ENCODE results near the gene PRKCA.

Gene PRKCA

GRCh38 chr17:66684731-66685130 lies 382.3 kb downstream of the PRKCA start:
- Histone ChIP-seq H3K4me3 (ENCODE audit: insufficient read length, low read depth) (no peak overlapping the region), H3K36me3 (ENCODE audit: insufficient read depth, insufficient read length, low read length) (peaks cover 10% of the 10 kb centered on the region), H3K27me3 (ENCODE audit: insufficient read depth, insufficient read length) (no peaks in the 10 kb centered on the region), H3K4me1 (ENCODE audit: insufficient read depth, insufficient read length) (peaks cover 3% of the 10 kb centered on the region), H3K9ac (ENCODE audit: insufficient read length, low read depth) (no peak overlapping the region), H3K9me3 (ENCODE audit: insufficient read depth, low read length) (no peaks in the 10 kb centered on the region)
- DNase-seq (ENCODE audit: low read depth, low spot score), result no peak
- TF ChIP-seq YY1 (IDR thresholded peaks at IDR 0.05; ENCODE audit: insufficient read depth, insufficient read length) (no peak), SUZ12 (IDR thresholded peaks at IDR 0.05; ENCODE audit: extremely low read depth, insufficient read depth, insufficient read length) (no peak), ZNF274 (IDR thresholded peaks at IDR 0.05; ENCODE audit: low read depth, low read length) (no peak)

DNA sequence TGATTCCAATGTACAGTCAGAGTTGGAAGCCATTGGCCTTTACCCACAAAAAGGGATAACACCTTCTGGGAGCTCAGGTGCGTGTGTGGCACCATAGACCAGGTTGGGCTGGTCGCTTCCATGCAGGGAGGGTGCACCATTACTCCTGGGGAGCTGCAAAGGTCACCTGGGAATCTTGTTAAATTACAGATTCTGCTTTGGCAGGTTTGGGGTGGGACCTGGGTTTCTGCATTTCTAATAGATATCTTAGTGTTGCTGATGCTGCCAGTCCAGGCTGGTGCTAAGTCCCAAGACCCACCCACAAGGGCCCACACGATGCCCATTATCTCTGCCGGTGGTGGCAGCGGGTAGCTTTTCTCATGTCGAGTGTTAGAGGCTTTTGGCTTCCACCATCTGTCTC lies 384.2 kb downstream of the PRKCA start:
- peaks cover 1% of the 10 kb centered on the region for H3K4me1 ChIP-seq (ENCODE audit: insufficient read depth, insufficient read length)
- TF ChIP-seq SUZ12 (IDR thresholded peaks at IDR 0.05; ENCODE audit: extremely low read depth, insufficient read depth, insufficient read length), result no peak

GRCh38 chr17:66687570-66688284 lies 385.3 kb downstream of the PRKCA start:
- DNase-seq (ENCODE audit: low read depth, low spot score), result no peak
- TF ChIP-seq ZNF274 (IDR thresholded peaks at IDR 0.05; ENCODE audit: low read depth, low read length) (no peak), YY1 (IDR thresholded peaks at IDR 0.05; ENCODE audit: insufficient read depth, insufficient read length) (no peak), SUZ12 (IDR thresholded peaks at IDR 0.05; ENCODE audit: extremely low read depth, insufficient read depth, insufficient read length) (no peak)
- Histone ChIP-seq H3K9me3 (ENCODE audit: insufficient read depth, low read length) (no peaks in the 10 kb centered on the region), H3K4me1 (ENCODE audit: insufficient read depth, insufficient read length) (peaks cover 2% of the 10 kb centered on the region), H3K36me3 (ENCODE audit: insufficient read depth, insufficient read length, low read length) (peaks cover 17% of the 10 kb centered on the region), H3K9ac (ENCODE audit: insufficient read length, low read depth) (no peak overlapping the region), H3K27me3 (ENCODE audit: insufficient read depth, insufficient read length) (no peaks in the 10 kb centered on the region), H3K4me3 (ENCODE audit: insufficient read length, low read depth) (no peak overlapping the region)

More for the DNA sequence above, 384.2 kb downstream of the PRKCA start:
- H3K4me3 ChIP-seq (ENCODE audit: insufficient read length, low read depth), result no peak overlapping the region
- no peak for DNase-seq (ENCODE audit: low read depth, low spot score)
- no peaks in the 10 kb centered on the region for H3K27me3 ChIP-seq (ENCODE audit: insufficient read depth, insufficient read length)
- no peak overlapping the region for H3K9ac ChIP-seq (ENCODE audit: insufficient read length, low read depth)
- peaks cover 13% of the 10 kb centered on the region for H3K36me3 ChIP-seq (ENCODE audit: insufficient read depth, insufficient read length, low read length)
- H3K9me3 ChIP-seq (ENCODE audit: insufficient read depth, low read length), result no peaks in the 10 kb centered on the region

DNA sequence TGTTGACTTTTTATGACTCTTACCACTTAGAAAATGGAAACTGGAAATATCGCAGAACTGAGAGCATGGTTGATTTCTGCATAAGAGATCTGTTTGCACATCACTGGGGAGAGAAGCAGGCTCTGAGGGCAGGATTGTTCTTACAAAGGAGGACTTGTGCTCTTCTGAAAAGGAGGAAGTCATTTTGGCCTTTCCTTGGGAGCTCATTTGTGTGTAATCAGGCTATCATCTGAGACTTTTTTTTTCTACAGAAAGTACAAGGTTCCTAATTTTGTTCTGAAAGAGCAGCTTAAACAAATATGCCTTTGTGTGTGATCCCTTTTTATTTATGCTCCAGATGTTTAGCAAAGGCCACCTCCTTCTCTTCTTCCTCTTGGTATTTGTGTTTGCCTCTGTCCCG lies 386.8 kb downstream of the PRKCA start:
- Histone ChIP-seq H3K9ac (ENCODE audit: insufficient read length, low read depth) (no peak overlapping the region), H3K4me3 (ENCODE audit: insufficient read length, low read depth) (no peak overlapping the region), H3K4me1 (ENCODE audit: insufficient read depth, insufficient read length) (peaks cover 2% of the 10 kb centered on the region), H3K36me3 (ENCODE audit: insufficient read depth, insufficient read length, low read length) (peaks cover 17% of the 10 kb centered on the region), H3K9me3 (ENCODE audit: insufficient read depth, low read length) (no peaks in the 10 kb centered on the region), H3K27me3 (ENCODE audit: insufficient read depth, insufficient read length) (no peaks in the 10 kb centered on the region)
- no peak for DNase-seq (ENCODE audit: low read depth, low spot score)
- TF ChIP-seq SUZ12 (IDR thresholded peaks at IDR 0.05; ENCODE audit: extremely low read depth, insufficient read depth, insufficient read length) (no peak), ZNF274 (IDR thresholded peaks at IDR 0.05; ENCODE audit: low read depth, low read length) (no peak), YY1 (IDR thresholded peaks at IDR 0.05; ENCODE audit: insufficient read depth, insufficient read length) (no peak)

DNA sequence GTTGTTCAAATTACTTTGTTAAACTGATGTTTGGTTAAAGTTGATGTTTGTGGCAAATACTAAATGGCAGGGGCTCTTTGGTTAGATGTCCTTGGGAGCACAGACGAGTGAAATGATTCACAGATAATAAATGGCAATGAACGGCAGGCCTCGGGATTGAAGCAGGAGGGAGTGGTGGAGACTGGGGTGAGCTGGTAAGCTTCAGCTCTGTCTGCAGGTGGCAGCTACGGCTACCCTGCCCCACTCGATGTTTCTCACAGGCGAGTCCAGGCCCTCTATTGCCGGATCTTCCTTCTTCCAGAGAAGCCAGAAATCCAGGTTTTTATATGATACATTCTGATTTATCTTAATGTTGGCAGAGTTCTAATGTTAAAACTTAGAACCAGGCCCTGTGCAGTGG lies 387.8 kb downstream of the PRKCA start:
- peaks cover 2% of the 10 kb centered on the region for H3K4me1 ChIP-seq (ENCODE audit: insufficient read depth, insufficient read length)
- H3K36me3 ChIP-seq (ENCODE audit: insufficient read depth, insufficient read length, low read length), result peaks cover 17% of the 10 kb centered on the region
- H3K9me3 ChIP-seq (ENCODE audit: insufficient read depth, low read length), result no peaks in the 10 kb centered on the region
- no peaks in the 10 kb centered on the region for H3K27me3 ChIP-seq (ENCODE audit: insufficient read depth, insufficient read length)
- DNase-seq (ENCODE audit: low read depth, low spot score), result no peak
- no peak for TF ChIP-seq ZNF274 (IDR thresholded peaks at IDR 0.05; ENCODE audit: low read depth, low read length)
- TF ChIP-seq SUZ12 (IDR thresholded peaks at IDR 0.05; ENCODE audit: extremely low read depth, insufficient read depth, insufficient read length), result no peak
- no peak for TF ChIP-seq YY1 (IDR thresholded peaks at IDR 0.05; ENCODE audit: insufficient read depth, insufficient read length)
- H3K4me3 ChIP-seq (ENCODE audit: insufficient read length, low read depth), result no peak overlapping the region
- no peak overlapping the region for H3K9ac ChIP-seq (ENCODE audit: insufficient read length, low read depth)

- no peak overlapping the region for H3K4me3 ChIP-seq (ENCODE audit: insufficient read length, low read depth)
- H3K4me1 ChIP-seq (ENCODE audit: insufficient read depth, insufficient read length), result peaks cover 2% of the 10 kb centered on the region
- TF ChIP-seq ZNF274 (IDR thresholded peaks at IDR 0.05; ENCODE audit: low read depth, low read length), result no peak
- no peak for TF ChIP-seq SUZ12 (IDR thresholded peaks at IDR 0.05; ENCODE audit: extremely low read depth, insufficient read depth, insufficient read length)
- no peak for TF ChIP-seq YY1 (IDR thresholded peaks at IDR 0.05; ENCODE audit: insufficient read depth, insufficient read length)
- H3K9ac ChIP-seq (ENCODE audit: insufficient read length, low read depth), result no peak overlapping the region
- no peaks in the 10 kb centered on the region for H3K27me3 ChIP-seq (ENCODE audit: insufficient read depth, insufficient read length)
- peaks cover 17% of the 10 kb centered on the region for H3K36me3 ChIP-seq (ENCODE audit: insufficient read depth, insufficient read length, low read length)
- no peak for DNase-seq (ENCODE audit: low read depth, low spot score)
- no peaks in the 10 kb centered on the region for H3K9me3 ChIP-seq (ENCODE audit: insufficient read depth, low read length)
Observed at GRCh38 chr17:66691644-66692420, 389.4 kb downstream of the PRKCA start.

GRCh38 chr17:66692421-66692690 lies 389.9 kb downstream of the PRKCA start:
- H3K27me3 ChIP-seq (ENCODE audit: insufficient read depth, insufficient read length), result no peaks in the 10 kb centered on the region
- no peaks in the 10 kb centered on the region for H3K9me3 ChIP-seq (ENCODE audit: insufficient read depth, low read length)
- peaks cover 17% of the 10 kb centered on the region for H3K36me3 ChIP-seq (ENCODE audit: insufficient read depth, insufficient read length, low read length)
- TF ChIP-seq ZNF274 (IDR thresholded peaks at IDR 0.05; ENCODE audit: low read depth, low read length), result no peak
- no peak for TF ChIP-seq YY1 (IDR thresholded peaks at IDR 0.05; ENCODE audit: insufficient read depth, insufficient read length)
- TF ChIP-seq SUZ12 (IDR thresholded peaks at IDR 0.05; ENCODE audit: extremely low read depth, insufficient read depth, insufficient read length), result no peak
- H3K4me1 ChIP-seq (ENCODE audit: insufficient read depth, insufficient read length), result peaks cover 2% of the 10 kb centered on the region
- H3K9ac ChIP-seq (ENCODE audit: insufficient read length, low read depth), result no peak overlapping the region
- no peak for DNase-seq (ENCODE audit: low read depth, low spot score)
- H3K4me3 ChIP-seq (ENCODE audit: insufficient read length, low read depth), result no peak overlapping the region

All from NT2/D1 (cell line).